CD14-positive monocyte (primary cell): ENCODE data around the gene SLF2. TPM values are rescaled to one million over a fixed set of nuclear protein-coding genes. Genes with fewer than 3 reads are reported as not detected.
"Not testable (repeated sequence)": the region's sequence is repeated elsewhere in the genome, so short reads cannot be mapped to it uniquely, and the experiment has no call there.

Experiments
- DNase-seq, 3 donors: peaks; one replicate each; pipeline ENCODE4 v3.0.0-alpha.2; 2011 to 2022
- H2AFZ ChIP-seq: 2 replicates; pipeline ENCODE4 v1.6.0; 2012; ENCODE audit warnings: mild to moderate bottlenecking, low read depth, low read length, inconsistent platforms; ENCODE audit not compliant: insufficient read depth, poor library complexity, severe bottlenecking
- H3K27ac ChIP-seq, 2 donors: 1 replicate in 1 of 2; 2 replicates in 1 of 2; pipeline ENCODE4 v1.5.1; 2012 to 2013; ENCODE audit warnings: low read length in 2 of 2, control low read depth in 1 of 2, inconsistent platforms in 1 of 2, low read depth in 1 of 2, mild to moderate bottlenecking in 1 of 2
- H3K27me3 ChIP-seq, 2 donors: one replicate each; pipeline versions ENCODE4 v1.6.0 to v1.6.1; 2011 to 2013; ENCODE audit warnings: low read length in 2 of 2; ENCODE audit not compliant: control insufficient read depth in 2 of 2, insufficient read depth in 2 of 2
- H3K36me3 ChIP-seq, 2 donors: replicated peaks in 1 of 2; 1 replicate in 1 of 2; 2 replicates in 1 of 2; pipeline versions ENCODE4 v1.5.1 to v1.6.1; 2012 to 2013; ENCODE audit warnings: low read length in 2 of 2, control low read depth in 1 of 2, inconsistent platforms in 1 of 2, mild to moderate bottlenecking in 1 of 2; ENCODE audit not compliant: insufficient read depth in 2 of 2, control insufficient read depth in 1 of 2
- H3K4me1 ChIP-seq, 2 donors: 1 replicate in 1 of 2; 2 replicates in 1 of 2; pipeline versions ENCODE4 v1.5.1 to v1.6.1; 2012 to 2013; ENCODE audit warnings: low read length in 2 of 2, control low read depth in 1 of 2, inconsistent platforms in 1 of 2, mild to moderate bottlenecking in 1 of 2, moderate library complexity in 1 of 2; ENCODE audit not compliant: insufficient read depth in 2 of 2, control insufficient read depth in 1 of 2
- H3K4me2 ChIP-seq: replicated peaks from 2 replicates; pipeline ENCODE3; 2012; ENCODE audit warnings: low read length, moderate library complexity, mild to moderate bottlenecking; ENCODE audit not compliant: poor library complexity, severe bottlenecking; ENCODE audit errors: extremely low read depth
- H3K4me3 ChIP-seq, 3 experiments: fragments of 200-600 bp in 1 of 3; sonication (generic) in 1 of 3; replicated peaks in 1 of 3; 1 replicate in 2 of 3; 2 replicates in 1 of 3; pipeline ENCODE4 v1.5.1; 2011 to 2013; ENCODE audit warnings: low read length in 3 of 3, mild to moderate bottlenecking in 3 of 3, control low read depth in 2 of 3, low read depth in 2 of 3, inconsistent platforms in 1 of 3, moderate library complexity in 1 of 3
- H3K79me2 ChIP-seq: 2 replicates; pipeline ENCODE4 v1.6.0; 2012; ENCODE audit warnings: mild to moderate bottlenecking, control low read depth, inconsistent platforms, low read length, moderate library complexity; ENCODE audit not compliant: insufficient read depth
- H3K9ac ChIP-seq: 2 replicates; pipeline ENCODE4 v1.6.0; 2017; ENCODE audit warnings: low read length, mild to moderate bottlenecking; ENCODE audit not compliant: insufficient read depth, poor library complexity, severe bottlenecking
- H3K9me3 ChIP-seq, 2 donors: replicated peaks in 1 of 2; 1 replicate in 1 of 2; 2 replicates in 1 of 2; pipeline versions ENCODE4 v1.5.1 to v1.6.1; 2012 to 2013; ENCODE audit warnings: low read length in 2 of 2, control low read depth in 1 of 2; ENCODE audit not compliant: control insufficient read depth in 1 of 2, insufficient read depth in 1 of 2
- H4K20me1 ChIP-seq: 2 replicates; pipeline ENCODE4 v1.6.0; 2012; ENCODE audit warnings: mild to moderate bottlenecking, low read length, control low read depth, moderate library complexity; ENCODE audit not compliant: insufficient read depth
- H3K27ac Mint-ChIP-seq, 7 donors: one replicate each; pipeline ENCODE4 v1.8.0; 2020; ENCODE audit warnings: mild to moderate bottlenecking in 7 of 7, mixed read lengths in 7 of 7, moderate library complexity in 6 of 7, inconsistent platforms in 2 of 7
- H3K27me3 Mint-ChIP-seq, 3 donors: one replicate each; pipeline ENCODE4 v1.8.0; 2021 to 2022; ENCODE audit warnings: low read depth in 3 of 3, mild to moderate bottlenecking in 3 of 3, mixed read lengths in 3 of 3, moderate library complexity in 3 of 3, inconsistent platforms in 1 of 3
- H3K36me3 Mint-ChIP-seq, 2 donors: one replicate each; pipeline ENCODE4 v1.8.0; 2020; ENCODE audit warnings: mixed read lengths in 2 of 2, inconsistent platforms in 1 of 2, mild to moderate bottlenecking in 1 of 2
- H3K4me1 Mint-ChIP-seq: one replicate; pipeline ENCODE4 v1.8.0; 2020; ENCODE audit warnings: mild to moderate bottlenecking, mixed read lengths
- H3K4me3 Mint-ChIP-seq, 2 donors: one replicate each; pipeline ENCODE4 v1.8.0; 2020; ENCODE audit warnings: mild to moderate bottlenecking in 2 of 2, mixed read lengths in 2 of 2, moderate library complexity in 1 of 2
- H3K9me3 Mint-ChIP-seq, 7 donors: one replicate each; pipeline ENCODE4 v1.8.0; 2020 to 2022; ENCODE audit warnings: mixed read lengths in 7 of 7, mild to moderate bottlenecking in 6 of 7, moderate library complexity in 6 of 7, inconsistent platforms in 2 of 7
- CTCF ChIP-seq: fragments of 200-600 bp; IDR thresholded peaks from one replicate; pipeline ENCODE4 v1.8.0; 2022; ENCODE audit warnings: antibody characterized with exemption, mild to moderate bottlenecking
- WGBS: methylation state at CpG from one replicate; pipeline ENCODE4 v1.1.5; 2013; ENCODE audit warnings: missing lambda C conversion rate; ENCODE audit not compliant: insufficient coverage; 5-methylcytosine and 5-hydroxymethylcytosine counted together
- intact Hi-C, 2 donors: fragments of 100-400 bp; cut with micrococcal nuclease; formaldehyde crosslinking; loops; one replicate each; pipeline versions ENCODE4 v1.15.0 to v1.15.1; 2023
- polyA plus RNA-seq, 3 donors: library from polyadenylated mRNA; depleted of rRNA in 1 of 3; unstranded in 2 of 3; stranded (reverse) in 1 of 3; fragments of 300-500 nt in 2 of 3; fragments of >200 nt in 1 of 3; fragmentation: Illumina TruSeq in 2 of 3; gene quantifications; 1 replicate in 2 of 3; 2 replicates in 1 of 3; pipeline ENCODE4 v1.2.3, GENCODE V29; 2012 to 2021

Gene SLF2
- polyA plus RNA-seq, 3 donors, result 5.8 to 11.3 (median 6.4) TPM

- Histone ChIP-seq H3K4me3 (no peak overlapping the region), H3K27me3 (peaks cover 7 to 13% of the 10 kb centered on the region in 2 donors), H3K9ac (no peak overlapping the region), H3K9me3 (no peaks in the 10 kb centered on the region), H2AFZ (no peak overlapping the region), H3K36me3 (no peaks in the 10 kb centered on the region), H3K4me1 (peaks cover 11 to 13% of the 10 kb centered on the region in 2 donors), H4K20me1 (no peaks in the 10 kb centered on the region), H3K79me2 (no peaks in the 10 kb centered on the region), H3K27ac (no peak overlapping the region), H3K4me2 (no peak overlapping the region)
- WGBS, result 92% methylated on average over 13 of the region's 13 CpGs
- DNase-seq, result no peak
- H3K27ac Mint-ChIP-seq, result no peak overlapping the region
- peaks cover 0 to 3% (median 0%) of the 10 kb centered on the region in 7 donors for H3K9me3 Mint-ChIP-seq
- peaks cover 16 to 26% (median 22%) of the 10 kb centered on the region in 3 donors for H3K27me3 Mint-ChIP-seq
- peaks cover 13% of the 10 kb centered on the region for H3K4me1 Mint-ChIP-seq
- H3K4me3 Mint-ChIP-seq, result peak overlapping the region in 1 of 2 donors; percentile 20
- intact Hi-C loops, result no loop called here
- peaks cover 0 to 5% of the 10 kb centered on the region in 2 donors for H3K36me3 Mint-ChIP-seq
- TF ChIP-seq CTCF, result no peak
These were observed 59.5 kb downstream of the SLF2 start for GRCh38 chr10:100972115-100972903.

GRCh38 chr10:100972904-100973535 lies 60.3 kb downstream of the SLF2 start:
- H3K27ac Mint-ChIP-seq, result peak overlapping the region in 1 of 7 donors; percentile 7
- peak overlapping the region in 1 of 2 donors; percentile 20 for H3K4me3 Mint-ChIP-seq
- peaks cover 13% of the 10 kb centered on the region for H3K4me1 Mint-ChIP-seq
- Histone ChIP-seq H2AFZ (no peak overlapping the region), H3K9me3 (no peaks in the 10 kb centered on the region), H3K9ac (no peak overlapping the region), H3K27ac (no peak overlapping the region), H3K79me2 (no peaks in the 10 kb centered on the region), H3K27me3 (peaks cover 7 to 13% of the 10 kb centered on the region in 2 donors), H3K4me3 (no peak overlapping the region), H3K4me1 (peaks cover 11 to 13% of the 10 kb centered on the region in 2 donors), H3K36me3 (no peaks in the 10 kb centered on the region), H3K4me2 (no peak overlapping the region), H4K20me1 (no peaks in the 10 kb centered on the region)
- no peak for DNase-seq
- H3K27me3 Mint-ChIP-seq, result peaks cover 16 to 26% (median 22%) of the 10 kb centered on the region in 3 donors
- 100% methylated on average over 4 of the region's 6 CpGs for WGBS
- no peak for TF ChIP-seq CTCF
- peaks cover 0 to 3% of the 10 kb centered on the region in 2 donors for H3K36me3 Mint-ChIP-seq
- peaks cover 0 to 3% (median 0%) of the 10 kb centered on the region in 7 donors for H3K9me3 Mint-ChIP-seq
- intact Hi-C loops, result no loop called here

- DNase-seq, intact Hi-C loops, H3K27ac Mint-ChIP-seq, H3K4me3 Mint-ChIP-seq, H4K20me1 ChIP-seq, H3K4me1 Mint-ChIP-seq, H3K4me2 ChIP-seq, H3K27me3 ChIP-seq, H3K27ac ChIP-seq, H3K9me3 ChIP-seq, H3K9ac ChIP-seq, H3K9me3 Mint-ChIP-seq, H2AFZ ChIP-seq, H3K4me1 ChIP-seq, H3K27me3 Mint-ChIP-seq, H3K36me3 ChIP-seq, H3K79me2 ChIP-seq, H3K4me3 ChIP-seq: not testable (repeated sequence)
- WGBS, result 93% methylated on average over 7 of the region's 8 CpGs
- H3K36me3 Mint-ChIP-seq, result peaks cover 7 to 11% of the 10 kb centered on the region in 2 donors
These were observed 62.6 kb downstream of the SLF2 start for GRCh38 chr10:100975397-100975796.
